ENCODE data around the gene WSCD1.

The WSCD1 gene

GRCh38 chr17:6140188-6140587 is 70.0 kb downstream of the WSCD1 start:
- H3K27me3 Mint-ChIP-seq: peaks cover 45% of the 10 kb centered on the region
- H3K27ac Mint-ChIP-seq: no peak overlapping the region
- no peaks in the 10 kb centered on the region for H3K9me3 Mint-ChIP-seq
- ATAC-seq (no peak), DNase-seq (no peak)
- H3K4me1 Mint-ChIP-seq: no peaks in the 10 kb centered on the region
- H3K4me3 Mint-ChIP-seq: no peak overlapping the region

- Mint-ChIP-seq H3K27me3 (peaks cover 45% of the 10 kb centered on the region), H3K4me1 (no peaks in the 10 kb centered on the region), H3K9me3 (no peaks in the 10 kb centered on the region), H3K4me3 (no peak overlapping the region), H3K27ac (no peak overlapping the region)
- ATAC-seq (no peak), DNase-seq (no peak)
Measured at GRCh38 chr17:6140728-6141330, 70.7 kb downstream of the WSCD1 start.

- no peaks in the 10 kb centered on the region for H3K4me1 Mint-ChIP-seq
- ATAC-seq (no peak), DNase-seq (no peak)
- H3K4me3 Mint-ChIP-seq: no peak overlapping the region
- no peaks in the 10 kb centered on the region for H3K9me3 Mint-ChIP-seq
- H3K27me3 Mint-ChIP-seq: peaks cover 33% of the 10 kb centered on the region
- no peak overlapping the region for H3K27ac Mint-ChIP-seq
Measured at GRCh38 chr17:6142701-6143100, 72.5 kb downstream of the WSCD1 start.

GRCh38 chr17:6145946-6146345 is 75.8 kb downstream of the WSCD1 start:
- peak overlapping the region in 1 of 2 donors; percentile 56 for H3K27ac Mint-ChIP-seq
- peaks cover 30% of the 10 kb centered on the region for H3K27me3 Mint-ChIP-seq
- no peak for ATAC-seq
- DNase-seq: no peak
- H3K4me1 Mint-ChIP-seq: no peaks in the 10 kb centered on the region
- H3K9me3 Mint-ChIP-seq: no peaks in the 10 kb centered on the region
- no peak overlapping the region for H3K4me3 Mint-ChIP-seq

- no peak for DNase-seq
- Mint-ChIP-seq H3K27ac (no peak overlapping the region), H3K27me3 (peaks cover 30% of the 10 kb centered on the region), H3K4me3 (no peak overlapping the region), H3K4me1 (no peaks in the 10 kb centered on the region), H3K9me3 (no peaks in the 10 kb centered on the region)
- ATAC-seq: no peak
Measured at GRCh38 chr17:6147042-6147441, 76.9 kb downstream of the WSCD1 start.

- H3K4me3 Mint-ChIP-seq: no peak overlapping the region
- no peaks in the 10 kb centered on the region for H3K9me3 Mint-ChIP-seq
- no peak overlapping the region for H3K27ac Mint-ChIP-seq
- H3K4me1 Mint-ChIP-seq: no peaks in the 10 kb centered on the region
- ATAC-seq: no peak
- H3K27me3 Mint-ChIP-seq: peaks cover 45% of the 10 kb centered on the region
- DNase-seq: no peak
Measured at GRCh38 chr17:6153375-6153774, 83.2 kb downstream of the WSCD1 start.

GRCh38 chr17:6157716-6158115 is 87.5 kb downstream of the WSCD1 start:
- Mint-ChIP-seq H3K27me3 (peaks cover 35% of the 10 kb centered on the region), H3K27ac (no peak overlapping the region), H3K9me3 (no peaks in the 10 kb centered on the region), H3K4me3 (no peak overlapping the region), H3K4me1 (no peaks in the 10 kb centered on the region)
- DNase-seq (no peak), ATAC-seq (no peak)

- no peak overlapping the region for H3K27ac Mint-ChIP-seq
- no peak for DNase-seq
- peaks cover 37% of the 10 kb centered on the region for H3K27me3 Mint-ChIP-seq
- H3K9me3 Mint-ChIP-seq: no peaks in the 10 kb centered on the region
- no peak overlapping the region for H3K4me3 Mint-ChIP-seq
- ATAC-seq: no peak
- no peaks in the 10 kb centered on the region for H3K4me1 Mint-ChIP-seq
Measured at GRCh38 chr17:6159541-6160231, 89.5 kb downstream of the WSCD1 start.

GRCh38 chr17:6160232-6160555 is 90.0 kb downstream of the WSCD1 start:
- Mint-ChIP-seq H3K27me3 (peaks cover 37% of the 10 kb centered on the region), H3K4me3 (no peak overlapping the region), H3K9me3 (no peaks in the 10 kb centered on the region), H3K4me1 (no peaks in the 10 kb centered on the region), H3K27ac (no peak overlapping the region)
- ATAC-seq (no peak), DNase-seq (no peak)

- Mint-ChIP-seq H3K4me3 (no peak overlapping the region), H3K4me1 (no peaks in the 10 kb centered on the region), H3K27ac (no peak overlapping the region), H3K9me3 (no peaks in the 10 kb centered on the region), H3K27me3 (peaks cover 37% of the 10 kb centered on the region)
- no peak for ATAC-seq
- no peak for DNase-seq
Measured at GRCh38 chr17:6160911-6161855, 91.0 kb downstream of the WSCD1 start.

- Mint-ChIP-seq H3K4me1 (no peaks in the 10 kb centered on the region), H3K9me3 (no peaks in the 10 kb centered on the region), H3K27ac (no peak overlapping the region), H3K4me3 (no peak overlapping the region), H3K27me3 (peaks cover 37% of the 10 kb centered on the region)
- DNase-seq: no peak
- no peak for ATAC-seq
Measured at GRCh38 chr17:6162216-6162615, 92.0 kb downstream of the WSCD1 start.

- ATAC-seq (no peak), DNase-seq (no peak)
- H3K27ac Mint-ChIP-seq: no peak overlapping the region
- H3K9me3 Mint-ChIP-seq: no peaks in the 10 kb centered on the region
- no peaks in the 10 kb centered on the region for H3K4me1 Mint-ChIP-seq
- peaks cover 31% of the 10 kb centered on the region for H3K27me3 Mint-ChIP-seq
- no peak overlapping the region for H3K4me3 Mint-ChIP-seq
Measured at GRCh38 chr17:6162892-6163291, 92.7 kb downstream of the WSCD1 start.

- H3K9me3 Mint-ChIP-seq: no peaks in the 10 kb centered on the region
- no peak for ATAC-seq
- H3K4me1 Mint-ChIP-seq: no peaks in the 10 kb centered on the region
- no peak for DNase-seq
- peaks cover 23% of the 10 kb centered on the region for H3K27me3 Mint-ChIP-seq
- no peak overlapping the region for H3K4me3 Mint-ChIP-seq
- H3K27ac Mint-ChIP-seq: no peak overlapping the region
Measured at GRCh38 chr17:6163612-6164333, 93.6 kb downstream of the WSCD1 start.

GRCh38 chr17:6164996-6165395 is 94.8 kb downstream of the WSCD1 start:
- no peak for ATAC-seq
- Mint-ChIP-seq H3K4me1 (no peaks in the 10 kb centered on the region), H3K27me3 (peaks cover 12% of the 10 kb centered on the region), H3K4me3 (no peak overlapping the region), H3K9me3 (peaks cover 0 to 6% of the 10 kb centered on the region in 2 donors), H3K27ac (peak overlapping the region in 1 of 2 donors; percentile 61)
- DNase-seq: no peak

GRCh38 chr17:6165806-6166205 is 95.6 kb downstream of the WSCD1 start:
- H3K9me3 Mint-ChIP-seq: peaks cover 0 to 14% of the 10 kb centered on the region in 2 donors
- peaks cover 8% of the 10 kb centered on the region for H3K27me3 Mint-ChIP-seq
- ATAC-seq (no peak), DNase-seq (no peak)
- H3K27ac Mint-ChIP-seq: no peak overlapping the region
- no peaks in the 10 kb centered on the region for H3K4me1 Mint-ChIP-seq
- no peak overlapping the region for H3K4me3 Mint-ChIP-seq
